ENCODE data around the gene TELO2. TPM values are rescaled to one million over a fixed set of nuclear protein-coding genes. Genes with fewer than 3 reads are reported as not detected.

Gene TELO2
- polyA plus RNA-seq, 2 of the 4 experiments (the other 2 are of a cell fraction): 10.6 to 34.8 TPM

GRCh38 chr16:1508494-1509187 is 15.5 kb downstream of the TELO2 start:
- Histone ChIP-seq H3K4me2 (no peak overlapping the region), H3K27ac (no peak overlapping the region), H3K9me3 (no peaks in the 10 kb centered on the region), H3K4me1 (no peaks in the 10 kb centered on the region), H3K4me3 (no peak overlapping the region)
- ChIA-PET CTCF (interaction anchor here (1.2 kb wide), 1 partner anchor 10 kb away, joined by 4 read pairs; no protein-coding TSS in a partner anchor), POLR2A (no interaction called here)
- TF ChIP-seq HEYL (CRISPR knock-in tag; IDR thresholded peaks at IDR 0.05) (no peak), HOXA7 (CRISPR knock-in tag; IDR thresholded peaks at IDR 0.05) (no peak), E2F6 (IDR thresholded peaks at IDR 0.05; ENCODE audit: borderline replicate concordance, low read depth) (no peak), HOXB13 (CRISPR knock-in tag; IDR thresholded peaks at IDR 0.05; ENCODE audit: low read depth) (no peak), NFE2L2 (conservative IDR thresholded peaks at IDR 0.05; ENCODE audit: low read length) (no peak), ATOH8 (CRISPR knock-in tag; IDR thresholded peaks at IDR 0.05; ENCODE audit: low read depth) (no peak), KDM1A (IDR thresholded peaks at IDR 0.05; ENCODE audit: low read depth) (no peak), CHD2 (IDR thresholded peaks at IDR 0.05; ENCODE audit: low read length, partially characterized antibody) (no peak), EHF (CRISPR knock-in tag; IDR thresholded peaks at IDR 0.05) (no peak), MYC (IDR thresholded peaks at IDR 0.05; ENCODE audit: borderline replicate concordance, low read length) (no peak), GATA3 (IDR thresholded peaks at IDR 0.05; ENCODE audit: borderline replicate concordance) (no peak), USF2 (IDR thresholded peaks at IDR 0.05) (no peak), FOXS1 (CRISPR knock-in tag; IDR thresholded peaks at IDR 0.05) (no peak), MAZ (IDR thresholded peaks at IDR 0.05; ENCODE audit: borderline replicate concordance, low read depth, low read length) (no peak), RCOR1 (IDR thresholded peaks at IDR 0.05; ENCODE audit: low read depth, low read length) (no peak), ESRRA (IDR thresholded peaks at IDR 0.05; ENCODE audit: borderline replicate concordance, low read length) (no peak), ZC3H11A (IDR thresholded peaks at IDR 0.05) (no peak)
- DNase-seq (ENCODE audit: low read depth in 1 of 2, low spot score in 1 of 2): no peak
- ATAC-seq: no peak
- FAIRE-seq: no peak
- 86% methylated on average over 16 of the region's 24 CpGs for WGBS (ENCODE audit: missing lambda C conversion rate)

GRCh38 chr16:1509307-1510221 is 16.4 kb downstream of the TELO2 start:
- H3K4me1 ChIP-seq: no peaks in the 10 kb centered on the region
- no peak overlapping the region for H3K27ac ChIP-seq
- no peak overlapping the region for H3K4me2 ChIP-seq
- H3K4me3 ChIP-seq: no peak overlapping the region
- TF ChIP-seq MAX (IDR thresholded peaks at IDR 0.05): no peak
- no peak for TF ChIP-seq NFE2L2 (conservative IDR thresholded peaks at IDR 0.05; ENCODE audit: low read length)
- no peak for TF ChIP-seq TFCP2L1 (CRISPR knock-in tag; IDR thresholded peaks at IDR 0.05)
- TF ChIP-seq KDM1A (IDR thresholded peaks at IDR 0.05; ENCODE audit: low read depth): no peak
- no peak for TF ChIP-seq NPAS2 (CRISPR knock-in tag; IDR thresholded peaks at IDR 0.05; ENCODE audit: borderline replicate concordance)
- no peak for TF ChIP-seq BHLHE40 (IDR thresholded peaks at IDR 0.05; ENCODE audit: low read depth, low read length)
- no peak for TF ChIP-seq RARB (CRISPR knock-in tag; IDR thresholded peaks at IDR 0.05)
- TF ChIP-seq POLR2AphosphoS2 (conservative IDR thresholded peaks at IDR 0.05; ENCODE audit: low read length): no peak
- no peak for TF ChIP-seq CEBPB (IDR thresholded peaks at IDR 0.05)
- no peak for TF ChIP-seq ZNF302 (CRISPR knock-in tag; IDR thresholded peaks at IDR 0.05)
- TF ChIP-seq EP300 (IDR thresholded peaks at IDR 0.05): no peak
- no peak for TF ChIP-seq PBX3 (IDR thresholded peaks at IDR 0.05)
- no peak for TF ChIP-seq SMC3 (IDR thresholded peaks at IDR 0.05)
- TF ChIP-seq POLR2A (IDR thresholded peaks at IDR 0.05; ENCODE audit: low read length): no peak
- TF ChIP-seq ZFP36 (IDR thresholded peaks at IDR 0.05; ENCODE audit: borderline replicate concordance, partially characterized antibody): no peak
- no peak for TF ChIP-seq HEYL (CRISPR knock-in tag; IDR thresholded peaks at IDR 0.05)
- ChIA-PET CTCF (interaction anchor here (1.2 kb wide), 1 partner anchor 10 kb away, joined by 4 read pairs; no protein-coding TSS in a partner anchor), POLR2A (no interaction called here)
- FAIRE-seq: no peak
- DNase-seq (ENCODE audit: low read depth in 1 of 2, low spot score in 1 of 2): no peak
- WGBS (ENCODE audit: missing lambda C conversion rate): 92% methylated on average over 20 of the region's 44 CpGs
- H3K9me3 ChIP-seq: peaks cover 8% of the 10 kb centered on the region
- ATAC-seq: no peak

Data from A549 (cell line).